SK-N-MC (cell line): ENCODE results near the gene MUSK.

ENCODE experiments used
- EZH2 ChIP-seq: fragments of 200-600 bp; sonication (generic); IDR thresholded peaks from one replicate; pipeline ENCODE4 v1.6.1; 2017; ENCODE audit warnings: antibody characterized with exemption
- FOXP2 ChIP-seq: optimal IDR thresholded peaks from 2 replicates; pipeline ENCODE3; 2011; ENCODE audit warnings: mild to moderate bottlenecking, moderate library complexity; ENCODE audit not compliant: insufficient read depth; ENCODE audit errors: extremely low read length, control extremely low read depth
- POLR2AphosphoS5 ChIP-seq: IDR thresholded peaks from 2 replicates; pipeline ENCODE4 v1.6.1; 2012; ENCODE audit warnings: mild to moderate bottlenecking, low read depth, low read length, borderline replicate concordance

DNA sequence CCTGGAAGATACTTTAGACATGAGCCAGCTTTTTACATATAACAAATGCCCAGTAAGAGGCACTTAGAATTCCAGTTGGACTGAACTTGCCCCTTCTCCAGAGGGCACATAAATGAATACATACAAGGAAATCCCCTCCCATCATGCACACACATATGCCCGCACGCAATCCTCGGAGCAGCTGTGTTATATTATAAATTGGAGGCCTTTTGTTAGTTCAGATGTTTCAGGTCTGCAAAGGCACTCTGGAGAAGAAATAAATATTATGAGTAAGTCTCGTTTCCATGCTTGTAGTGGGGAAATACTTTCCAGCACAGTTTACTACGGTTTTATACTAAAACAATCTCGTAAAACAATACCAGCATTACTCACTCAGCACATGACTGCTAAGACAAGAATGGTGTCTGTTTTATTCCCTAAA is 17.6 kb upstream of the MUSK start:
- TF ChIP-seq POLR2AphosphoS5 (no peak), EZH2 (no peak), FOXP2 (no peak)
